IMR-90 (cell line): ENCODE data around the gene JAKMIP3. TPM values are rescaled to one million over a fixed set of nuclear protein-coding genes. Genes with fewer than 3 reads are reported as not detected.

Experiments used
- ATAC-seq: fragments of 200-7000 bp; cut with Tn5 transposase; 2 replicates; pipeline ENCODE4 v1.9.1; 2020; ENCODE audit warnings: low read depth, mild to moderate bottlenecking, moderate library complexity
- BruUV-seq: library from RNA; stranded (reverse); fragments of 400-500 nt; replicated peaks from 2 replicates; lab custom pipeline; 2021; lab: Mats Ljungman, UMichigan
- CTCF ChIA-PET: fragments of 300-600 bp; formaldehyde crosslinking; extraction: SDS; loops from one replicate; lab custom pipeline; 2021; ENCODE audit warnings: antibody characterized with exemption; lab: Yijun Ruan, JAX
- POLR2A ChIA-PET: fragments of 300-600 bp; sonication (Branson Sonifier 250); formaldehyde crosslinking; loops from one replicate; lab custom pipeline; 2022; ENCODE audit warnings: antibody characterized with exemption; ENCODE audit not compliant: unreplicated experiment; lab: Charles Lee
- DNase-seq: peaks from one replicate; pipeline ENCODE4 v3.0.0; 2013
- H2AFZ ChIP-seq: replicated peaks from 2 replicates; pipeline ENCODE3; 2013; ENCODE audit warnings: low read length, mild to moderate bottlenecking; ENCODE audit not compliant: poor library complexity
- H2AK5ac ChIP-seq: 2 replicates; pipeline ENCODE4 v1.6.1; 2013; ENCODE audit warnings: low read depth, low read length, inconsistent platforms
- H2AK9ac ChIP-seq: replicated peaks from 2 replicates; pipeline ENCODE3; 2013; ENCODE audit warnings: mild to moderate bottlenecking, low read depth, low read length, moderate library complexity; ENCODE audit not compliant: poor library complexity
- H2BK120ac ChIP-seq: 2 replicates; pipeline ENCODE4 v1.6.1; 2013; ENCODE audit warnings: low read depth, low read length, inconsistent platforms
- H2BK15ac ChIP-seq: 3 replicates; pipeline ENCODE4 v1.6.1; 2013; ENCODE audit warnings: low read depth, low read length, inconsistent platforms
- H2BK20ac ChIP-seq: 2 replicates; pipeline ENCODE4 v1.6.1; 2013; ENCODE audit warnings: low read depth, mild to moderate bottlenecking, inconsistent platforms, low read length, moderate library complexity
- H2BK5ac ChIP-seq: 2 replicates; pipeline ENCODE4 v1.6.1; 2013; ENCODE audit warnings: mild to moderate bottlenecking, low read depth, low read length, inconsistent platforms; ENCODE audit not compliant: poor library complexity, severe bottlenecking
- H3K14ac ChIP-seq: replicated peaks from 2 replicates; pipeline ENCODE4 v1.6.1; 2013; ENCODE audit warnings: low read depth, low read length, inconsistent platforms
- H3K18ac ChIP-seq: 2 replicates; pipeline ENCODE4 v1.6.1; 2013; ENCODE audit warnings: low read depth, low read length, control low read depth
- H3K23ac ChIP-seq: 2 replicates; pipeline ENCODE4 v1.6.1; 2013; ENCODE audit warnings: low read depth, low read length, inconsistent platforms
- H3K27ac ChIP-seq: 2 replicates; pipeline ENCODE4 v1.5.1; 2013; ENCODE audit warnings: mild to moderate bottlenecking, control low read depth, low read length; ENCODE audit not compliant: insufficient read depth
- H3K27me3 ChIP-seq: 2 replicates; pipeline ENCODE4 v1.6.1; 2013; ENCODE audit warnings: low read length; ENCODE audit not compliant: control insufficient read depth, insufficient read depth
- H3K36me3 ChIP-seq: 2 replicates; pipeline ENCODE4 v1.6.1; 2013; ENCODE audit warnings: low read length, mixed read lengths; ENCODE audit not compliant: control insufficient read depth, insufficient read depth
- H3K4ac ChIP-seq: 2 replicates; pipeline ENCODE4 v1.6.1; 2013; ENCODE audit warnings: low read depth, low read length, inconsistent platforms
- H3K4me1 ChIP-seq: 2 replicates; pipeline ENCODE4 v1.6.1; 2013; ENCODE audit warnings: low read length, mixed read lengths; ENCODE audit not compliant: control insufficient read depth, insufficient read depth
- H3K4me2 ChIP-seq: 2 replicates; pipeline ENCODE4 v1.6.1; 2013; ENCODE audit warnings: low read depth, mild to moderate bottlenecking, control low read depth, low read length, moderate library complexity
- H3K4me3 ChIP-seq: 2 replicates; pipeline ENCODE4 v1.5.1; 2013; ENCODE audit warnings: low read depth, mild to moderate bottlenecking, control low read depth, low read length, moderate library complexity; ENCODE audit not compliant: insufficient read depth
- H3K56ac ChIP-seq: 2 replicates; pipeline ENCODE4 v1.6.1; 2013; ENCODE audit warnings: low read length, inconsistent platforms; ENCODE audit not compliant: insufficient read depth; ENCODE audit errors: extremely low read depth
- H3K79me1 ChIP-seq, 2 experiments: 2 replicates each; pipeline ENCODE4 v1.6.1; 2013; ENCODE audit warnings: low read length in 2 of 2, inconsistent platforms in 1 of 2, low read depth in 1 of 2
- H3K9ac ChIP-seq: 2 replicates; pipeline ENCODE4 v1.6.1; 2013; ENCODE audit warnings: low read depth, low read length, control low read depth
- H3K9me1 ChIP-seq: 2 replicates; pipeline ENCODE4 v1.6.1; 2013; ENCODE audit warnings: low read length, inconsistent platforms; ENCODE audit not compliant: insufficient read depth
- H3K9me3 ChIP-seq: 2 replicates; pipeline ENCODE4 v1.6.1; 2013; ENCODE audit warnings: low read length; ENCODE audit not compliant: control insufficient read depth, insufficient read depth
- H4K20me1 ChIP-seq: 2 replicates; pipeline ENCODE4 v1.6.1; 2013; ENCODE audit warnings: low read length, inconsistent platforms; ENCODE audit not compliant: insufficient read depth
- H4K5ac ChIP-seq: 2 replicates; pipeline ENCODE4 v1.6.1; 2013; ENCODE audit warnings: mild to moderate bottlenecking, low read depth, low read length, control low read depth
- H4K8ac ChIP-seq, 2 experiments: 2 replicates each; pipeline ENCODE4 v1.6.1; 2013; ENCODE audit warnings: low read depth in 2 of 2, low read length in 2 of 2, control low read depth in 1 of 2, inconsistent platforms in 1 of 2
- H4K91ac ChIP-seq: 2 replicates; pipeline ENCODE4 v1.6.1; 2013; ENCODE audit warnings: low read depth, low read length, inconsistent platforms; ENCODE audit not compliant: insufficient read depth
- BHLHE40 ChIP-seq: fragments of 150-350 bp; IDR thresholded peaks from 2 replicates; pipeline ENCODE4 v1.6.1; 2016; ENCODE audit warnings: mild to moderate bottlenecking, low read depth, low read length
- CEBPB ChIP-seq: IDR thresholded peaks from 2 replicates; pipeline ENCODE4 v1.6.1; 2012; ENCODE audit warnings: low read depth, low read length, improper control_type of control experiment
- CHD1 ChIP-seq: IDR thresholded peaks from 2 replicates; pipeline ENCODE4 v1.6.1; 2012; ENCODE audit warnings: low read depth, low read length, improper control_type of control experiment
- CTCF ChIP-seq: conservative IDR thresholded peaks from 2 replicates; pipeline ENCODE4 v1.5.1; 2012; ENCODE audit warnings: mild to moderate bottlenecking, low read depth, low read length, improper control_type of control experiment
- ELK1 ChIP-seq: fragments of 150-350 bp; IDR thresholded peaks from 2 replicates; pipeline ENCODE4 v1.6.1; 2016; ENCODE audit warnings: low read depth, mild to moderate bottlenecking, low read length, moderate library complexity, borderline replicate concordance
- FOS ChIP-seq: fragments of 150-350 bp; IDR thresholded peaks from 2 replicates; pipeline ENCODE4 v1.6.1; 2016; ENCODE audit warnings: low read depth, low read length
- MAFK ChIP-seq: IDR thresholded peaks from 2 replicates; pipeline ENCODE4 v1.6.1; 2012; ENCODE audit warnings: low read depth, low read length, improper control_type of control experiment
- MAZ ChIP-seq: IDR thresholded peaks from 2 replicates; pipeline ENCODE4 v1.6.1; 2012; ENCODE audit warnings: low read depth, mild to moderate bottlenecking, low read length, improper control_type of control experiment, moderate library complexity, borderline replicate concordance
- NFE2L2 ChIP-seq: fragments of 150-350 bp; IDR thresholded peaks from 2 replicates; pipeline ENCODE4 v1.6.1; 2016; ENCODE audit warnings: low read depth, mild to moderate bottlenecking, low read length
- POLR2A ChIP-seq: IDR thresholded peaks from 2 replicates; pipeline ENCODE4 v1.6.1; 2012; ENCODE audit warnings: mild to moderate bottlenecking, low read depth, low read length
- RAD21 ChIP-seq: IDR thresholded peaks from 2 replicates; pipeline ENCODE4 v1.6.1; 2012; ENCODE audit warnings: low read length, improper control_type of control experiment
- RCOR1 ChIP-seq: IDR thresholded peaks from 2 replicates; pipeline ENCODE4 v1.6.1; 2012; ENCODE audit warnings: mild to moderate bottlenecking, low read length, improper control_type of control experiment; ENCODE audit not compliant: insufficient replicate concordance
- SMC3 ChIP-seq: fragments of 150-350 bp; IDR thresholded peaks from 2 replicates; pipeline ENCODE4 v1.6.1; 2016; ENCODE audit warnings: low read depth, mild to moderate bottlenecking, antibody characterized with exemption, low read length, moderate library complexity
- USF2 ChIP-seq: fragments of 150-350 bp; IDR thresholded peaks from 2 replicates; pipeline ENCODE4 v1.6.1; 2017; ENCODE audit warnings: mild to moderate bottlenecking, antibody characterized with exemption, low read length, low read depth
- WGBS, 2 experiments: methylation state at CpG; one replicate each; pipeline versions ENCODE4 v1.1.5 to v1.1.7; 2013; ENCODE audit warnings: missing lambda C conversion rate in 2 of 2; ENCODE audit not compliant: insufficient read length in 1 of 2; ENCODE audit errors: extremely low coverage in 2 of 2; 5-methylcytosine and 5-hydroxymethylcytosine counted together
- dilution Hi-C: fragments of 300-500 bp; cut with HindIII; formaldehyde crosslinking; loops from one replicate; pipeline ENCODE4 v1.14.3; 2018; ENCODE audit warnings: low sequenced_read_pairs; ENCODE audit not compliant: unreplicated experiment
- in situ Hi-C: fragments of 300-500 bp; cut with MboI; formaldehyde crosslinking; loops from 3 replicates; pipeline ENCODE4 v1.14.3; 2019; ENCODE audit warnings: low sequenced_read_pairs, inconsistent platforms, mixed read lengths
- intact Hi-C: fragments of 100-400 bp; cut with micrococcal nuclease; formaldehyde crosslinking; loops from 2 replicates; pipeline ENCODE4 v1.10.0; 2022
- polyA plus RNA-seq, 3 experiments: library from polyadenylated mRNA; depleted of rRNA; stranded (reverse); fragments of >200 nt; gene quantifications; 2 replicates each; pipeline ENCODE4 v1.2.3, GENCODE V29; 2012; ENCODE audit warnings: low replicate concordance in 1 of 3
- total RNA-seq: library from RNA; depleted of rRNA; stranded (reverse); fragments of >200 nt; gene quantifications from 2 replicates; pipeline ENCODE4 v1.2.3, GENCODE V29; 2012

Gene JAKMIP3
- total and polyA plus RNA-seq, 2 of the 4 experiments (the other 2 are of a cell fraction) = under 0.01 to 0.22 TPM

GRCh38 chr10:132103116-132103910 is 37.6 kb downstream of the JAKMIP3 start:
- H3K27ac ChIP-seq = no peak overlapping the region
- H2BK5ac ChIP-seq = no peak overlapping the region
- H3K9ac ChIP-seq = no peak overlapping the region
- no peak overlapping the region for H3K4me3 ChIP-seq
- ATAC-seq = no peak
- H3K79me1 ChIP-seq = no peaks in the 10 kb centered on the region
- no peak overlapping the region for H3K14ac ChIP-seq
- H4K5ac ChIP-seq = no peak overlapping the region
- H3K9me1 ChIP-seq = no peaks in the 10 kb centered on the region
- ChIA-PET POLR2A (no interaction called here), CTCF (no interaction called here)
- no peaks in the 10 kb centered on the region for H3K4me1 ChIP-seq
- H4K8ac ChIP-seq = no peak overlapping the region
- dilution Hi-C loops = no loop called here
- no peak overlapping the region for H3K4ac ChIP-seq
- intact Hi-C loops = no loop called here
- no peak overlapping the region for H2AK9ac ChIP-seq
- H3K56ac ChIP-seq = no peak overlapping the region
- no TSS peak for BruUV-seq
- H3K9me3 ChIP-seq = no peaks in the 10 kb centered on the region
- H2AK5ac ChIP-seq = no peak overlapping the region
- in situ Hi-C loops = no loop called here
- H3K23ac ChIP-seq = no peak overlapping the region
- no peaks in the 10 kb centered on the region for H4K20me1 ChIP-seq
- no peak overlapping the region for H2BK20ac ChIP-seq
- no peak overlapping the region for H2BK120ac ChIP-seq
- peaks cover 1% of the 10 kb centered on the region; the same call in 1 of the 2 replicates for H3K27me3 ChIP-seq
- H3K4me2 ChIP-seq = no peak overlapping the region
- no peak overlapping the region for H4K91ac ChIP-seq
- TF ChIP-seq NFE2L2 = no peak
- no peak for TF ChIP-seq RAD21
- no peak for TF ChIP-seq SMC3
- TF ChIP-seq BHLHE40 = no peak
- no peak for TF ChIP-seq RCOR1
- no peak for TF ChIP-seq MAFK
- no peak for TF ChIP-seq POLR2A
- TF ChIP-seq CEBPB = no peak
- no peak for TF ChIP-seq FOS
- no peak for TF ChIP-seq ELK1
- no peak for TF ChIP-seq MAZ
- no peak for TF ChIP-seq USF2
- no peak for TF ChIP-seq CTCF
- no peak for TF ChIP-seq CHD1
- no peaks in the 10 kb centered on the region for H3K36me3 ChIP-seq
- no CpG with 5 or more reads among the region's 7 CpGs for WGBS, 2 experiments
- no peak overlapping the region for H3K18ac ChIP-seq
- no peak for DNase-seq
- no peak overlapping the region for H2BK15ac ChIP-seq
- H2AFZ ChIP-seq = no peak overlapping the region
